GM19463 (cell line): ENCODE data around the gene UTP18.
"Not testable (repeated sequence)": the region's sequence is repeated elsewhere in the genome, so short reads cannot be mapped to it uniquely, and the experiment has no call there.

Experiments
- ATAC-seq: cut with Tn5 transposase; IDR thresholded peaks from one replicate; pipeline ENCODE4 v1.9.1; 2021; ENCODE audit warnings: mild to moderate bottlenecking, moderate library complexity; ENCODE audit not compliant: unreplicated experiment

The UTP18 gene

GRCh38 chr17:51330861-51331503, 70.6 kb downstream of the UTP18 start:
- not testable (repeated sequence) for ATAC-seq

GRCh38 chr17:51335006-51335590, 74.8 kb downstream of the UTP18 start:
- no peak for ATAC-seq

- ATAC-seq, result no peak
Measured at GRCh38 chr17:51335883-51336822, 75.8 kb downstream of the UTP18 start.

GRCh38 chr17:51341457-51341856, 81.1 kb downstream of the UTP18 start:
- ATAC-seq, result no peak

- ATAC-seq, result no peak
Measured at GRCh38 chr17:51342257-51342656, 81.9 kb downstream of the UTP18 start.

- ATAC-seq, result no peak
Measured at GRCh38 chr17:51344532-51344931, 84.2 kb downstream of the UTP18 start.

GRCh38 chr17:51346218-51346982, 86.1 kb downstream of the UTP18 start:
- ATAC-seq, result no peak
